ENCODE results near the gene MIX23. TPM values are rescaled to one million over a fixed set of nuclear protein-coding genes. Genes with fewer than 3 reads are reported as not detected.

Gene MIX23
- 31.5 TPM in 2 replicates for polyA plus RNA-seq (2013)

- no peaks in the 10 kb centered on the region for H3K9me3 ChIP-seq (ENCODE audit: insufficient read depth, low read depth, low read length)
- no peak within 1 kb of the TSS for H2AK5ac ChIP-seq (ENCODE audit: low read length)
- no peaks in the 10 kb centered on the region for H3K27me3 ChIP-seq (ENCODE audit: insufficient read depth, low read length)
- peak within 1 kb of the TSS; percentile 36 for H2BK120ac ChIP-seq (ENCODE audit: insufficient read depth, low read length, poor library complexity)
- H3K79me2 ChIP-seq (ENCODE audit: control insufficient read depth, insufficient read depth, low read length, poor library complexity), result peaks cover 3% of the 10 kb centered on the region
- H2BK5ac ChIP-seq (ENCODE audit: low read depth, low read length, poor library complexity), result no peak within 1 kb of the TSS
- peak; percentile 80 to 94 for DNase-seq
- peak within 1 kb of the TSS; percentile 45 for H3K14ac ChIP-seq (ENCODE audit: low read length)
- peak within 1 kb of the TSS; percentile 73 for H3K9ac ChIP-seq (ENCODE audit: low read length)
- H4K8ac ChIP-seq (ENCODE audit: low read depth, low read length), result peak within 1 kb of the TSS; percentile 96
- peaks cover 3% of the 10 kb centered on the region for H3K79me1 ChIP-seq (ENCODE audit: low read length)
- peak within 1 kb of the TSS; percentile 48 for H3K27ac ChIP-seq (ENCODE audit: low read depth, low read length)
- peak within 1 kb of the TSS; percentile 81 for H4K12ac ChIP-seq (ENCODE audit: low read depth, low read length)
- peak within 1 kb of the TSS; percentile 93 for H3K4ac ChIP-seq (ENCODE audit: low read depth, low read length)
- H2AFZ ChIP-seq (ENCODE audit: insufficient read depth, low read length, poor library complexity), result peak within 1 kb of the TSS; percentile 93
- peak within 1 kb of the TSS; percentile 16 for H3K18ac ChIP-seq (ENCODE audit: low read length)
- no peak within 1 kb of the TSS for H2BK12ac ChIP-seq (ENCODE audit: low read length)
- peaks cover 0 to 2% of the 10 kb centered on the region in 2 experiments for H3K4me1 ChIP-seq (ENCODE audit: control insufficient read depth in 1 of 2, insufficient read depth in 2 of 2, low read length in 2 of 2)
- peak within 1 kb of the TSS; percentile 92 for H3K4me3 ChIP-seq (ENCODE audit: low read depth, low read length)
- peak within 1 kb of the TSS; percentile 59 for H4K91ac ChIP-seq (ENCODE audit: low read depth, low read length)
- H3K23ac ChIP-seq (ENCODE audit: low read length), result no peak within 1 kb of the TSS
- no peaks in the 10 kb centered on the region for H3K36me3 ChIP-seq (ENCODE audit: control insufficient read depth in 1 of 2, insufficient read depth in 2 of 2, low read length in 2 of 2)
- WGBS (ENCODE audit: extremely low coverage, insufficient coverage, insufficient read length), result no CpG with 5 or more reads among the region's 31 CpGs
- peak within 1 kb of the TSS; percentile 84 for H3K4me2 ChIP-seq (ENCODE audit: low read length)
These were observed at the start of gene MIX23 for GRCh38 chr3:122382888-122383666. Gene MIX23 (minus strand): TSS chr3:122383231. CDS start chr3:122383224, 7 bp downstream.

- no peak overlapping the region for H4K91ac ChIP-seq (ENCODE audit: low read depth, low read length)
- no peak overlapping the region for H2BK120ac ChIP-seq (ENCODE audit: insufficient read depth, low read length, poor library complexity)
- H3K79me1 ChIP-seq (ENCODE audit: low read length), result no peaks in the 10 kb centered on the region
- no peak for DNase-seq
- H3K9ac ChIP-seq (ENCODE audit: low read length), result no peak overlapping the region
- H3K27ac ChIP-seq (ENCODE audit: low read depth, low read length), result no peak overlapping the region
- no peaks in the 10 kb centered on the region for H3K4me1 ChIP-seq (ENCODE audit: control insufficient read depth in 1 of 2, insufficient read depth in 2 of 2, low read length in 2 of 2)
- no peak overlapping the region for H3K4me2 ChIP-seq (ENCODE audit: low read length)
- H3K23ac ChIP-seq (ENCODE audit: low read length), result no peak overlapping the region
- no peak overlapping the region for H2AK5ac ChIP-seq (ENCODE audit: low read length)
- no peak overlapping the region for H3K18ac ChIP-seq (ENCODE audit: low read length)
- H3K14ac ChIP-seq (ENCODE audit: low read length), result no peak overlapping the region
- H3K79me2 ChIP-seq (ENCODE audit: control insufficient read depth, insufficient read depth, low read length, poor library complexity), result no peaks in the 10 kb centered on the region
- no peak overlapping the region for H4K12ac ChIP-seq (ENCODE audit: low read depth, low read length)
- H3K36me3 ChIP-seq (ENCODE audit: control insufficient read depth in 1 of 2, insufficient read depth in 2 of 2, low read length in 2 of 2), result peaks cover 21% of the 10 kb centered on the region in 2 experiments
- WGBS (ENCODE audit: extremely low coverage, insufficient coverage, insufficient read length), result no CpG with 5 or more reads among the region's 2 CpGs
- no peak overlapping the region for H4K8ac ChIP-seq (ENCODE audit: low read depth, low read length)
- H3K4ac ChIP-seq (ENCODE audit: low read depth, low read length), result no peak overlapping the region
- H2BK12ac ChIP-seq (ENCODE audit: low read length), result no peak overlapping the region
- H2AFZ ChIP-seq (ENCODE audit: insufficient read depth, low read length, poor library complexity), result no peak overlapping the region
- H3K9me3 ChIP-seq (ENCODE audit: insufficient read depth, low read depth, low read length), result no peaks in the 10 kb centered on the region
- no peak overlapping the region for H2BK5ac ChIP-seq (ENCODE audit: low read depth, low read length, poor library complexity)
- no peak overlapping the region for H3K4me3 ChIP-seq (ENCODE audit: low read depth, low read length)
- H3K27me3 ChIP-seq (ENCODE audit: insufficient read depth, low read length), result no peaks in the 10 kb centered on the region
These were observed 47.3 kb upstream of the MIX23 start for GRCh38 chr3:122430371-122430770.

DNA sequence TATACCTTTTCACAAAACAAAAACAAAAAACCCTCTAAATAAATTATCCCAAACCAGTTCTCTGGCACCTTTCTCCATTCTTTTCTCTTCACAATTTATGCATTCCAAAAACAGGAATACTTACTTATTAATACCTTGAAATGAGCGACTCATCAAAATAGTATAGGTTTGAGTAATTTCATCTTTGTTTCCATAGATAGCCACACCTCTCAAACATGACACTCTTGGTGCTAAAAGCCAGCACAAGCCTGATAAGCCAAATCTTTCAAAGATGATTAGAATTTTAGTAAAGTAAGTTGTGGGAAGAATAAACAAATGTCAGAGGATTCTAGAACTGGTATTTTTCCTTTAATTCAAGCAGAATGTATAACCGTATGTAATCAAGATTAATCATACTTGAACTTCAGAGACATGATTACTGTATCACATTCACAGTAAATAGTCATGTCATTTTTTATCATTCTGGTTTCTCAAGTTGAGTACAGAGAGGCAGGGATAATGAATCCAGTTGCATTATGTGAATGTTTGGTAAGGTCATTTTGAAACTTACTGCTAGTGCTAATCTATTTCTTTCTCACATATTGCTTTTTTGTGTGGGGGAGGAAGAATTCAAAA, 44.9 kb upstream of the MIX23 start:
- H3K9ac ChIP-seq (ENCODE audit: low read length), result no peak overlapping the region
- no peaks in the 10 kb centered on the region for H3K79me1 ChIP-seq (ENCODE audit: low read length)
- H4K12ac ChIP-seq (ENCODE audit: low read depth, low read length), result no peak overlapping the region
- no peaks in the 10 kb centered on the region for H3K79me2 ChIP-seq (ENCODE audit: control insufficient read depth, insufficient read depth, low read length, poor library complexity)
- H2BK5ac ChIP-seq (ENCODE audit: low read depth, low read length, poor library complexity), result no peak overlapping the region
- no peak overlapping the region for H4K8ac ChIP-seq (ENCODE audit: low read depth, low read length)
- no CpG with 5 or more reads among the region's 2 CpGs for WGBS (ENCODE audit: extremely low coverage, insufficient coverage, insufficient read length)
- no peaks in the 10 kb centered on the region for H3K27me3 ChIP-seq (ENCODE audit: insufficient read depth, low read length)
- H3K36me3 ChIP-seq (ENCODE audit: control insufficient read depth in 1 of 2, insufficient read depth in 2 of 2, low read length in 2 of 2), result peaks cover 18 to 24% of the 10 kb centered on the region in 2 experiments
- no peak overlapping the region for H3K23ac ChIP-seq (ENCODE audit: low read length)
- no peak overlapping the region for H2AK5ac ChIP-seq (ENCODE audit: low read length)
- H3K18ac ChIP-seq (ENCODE audit: low read length), result no peak overlapping the region
- H2BK12ac ChIP-seq (ENCODE audit: low read length), result no peak overlapping the region
- H4K91ac ChIP-seq (ENCODE audit: low read depth, low read length), result no peak overlapping the region
- no peak for DNase-seq
- no peak overlapping the region for H3K4ac ChIP-seq (ENCODE audit: low read depth, low read length)
- H3K4me2 ChIP-seq (ENCODE audit: low read length), result no peak overlapping the region
- H3K4me3 ChIP-seq (ENCODE audit: low read depth, low read length), result no peak overlapping the region
- no peaks in the 10 kb centered on the region for H3K9me3 ChIP-seq (ENCODE audit: insufficient read depth, low read depth, low read length)
- no peaks in the 10 kb centered on the region for H3K4me1 ChIP-seq (ENCODE audit: control insufficient read depth in 1 of 2, insufficient read depth in 2 of 2, low read length in 2 of 2)
- H2AFZ ChIP-seq (ENCODE audit: insufficient read depth, low read length, poor library complexity), result no peak overlapping the region
- no peak overlapping the region for H3K27ac ChIP-seq (ENCODE audit: low read depth, low read length)
- H2BK120ac ChIP-seq (ENCODE audit: insufficient read depth, low read length, poor library complexity), result no peak overlapping the region
- H3K14ac ChIP-seq (ENCODE audit: low read length), result no peak overlapping the region

- H3K14ac ChIP-seq (ENCODE audit: low read length), result no peak overlapping the region
- H3K9me3 ChIP-seq (ENCODE audit: insufficient read depth, low read depth, low read length), result no peaks in the 10 kb centered on the region
- no peak overlapping the region for H3K4me3 ChIP-seq (ENCODE audit: low read depth, low read length)
- peaks cover 3 to 4% of the 10 kb centered on the region in 2 experiments for H3K4me1 ChIP-seq (ENCODE audit: control insufficient read depth in 1 of 2, insufficient read depth in 2 of 2, low read length in 2 of 2)
- H3K27me3 ChIP-seq (ENCODE audit: insufficient read depth, low read length), result no peaks in the 10 kb centered on the region
- H3K23ac ChIP-seq (ENCODE audit: low read length), result no peak overlapping the region
- H2AFZ ChIP-seq (ENCODE audit: insufficient read depth, low read length, poor library complexity), result no peak overlapping the region
- peak; percentile 70 to 90 for DNase-seq
- WGBS (ENCODE audit: extremely low coverage, insufficient coverage, insufficient read length), result no CpG with 5 or more reads among the region's 2 CpGs
- H4K8ac ChIP-seq (ENCODE audit: low read depth, low read length), result no peak overlapping the region
- H4K12ac ChIP-seq (ENCODE audit: low read depth, low read length), result no peak overlapping the region
- no peak overlapping the region for H2BK5ac ChIP-seq (ENCODE audit: low read depth, low read length, poor library complexity)
- H3K79me2 ChIP-seq (ENCODE audit: control insufficient read depth, insufficient read depth, low read length, poor library complexity), result no peaks in the 10 kb centered on the region
- no peak overlapping the region for H3K4me2 ChIP-seq (ENCODE audit: low read length)
- no peak overlapping the region for H3K18ac ChIP-seq (ENCODE audit: low read length)
- H2BK120ac ChIP-seq (ENCODE audit: insufficient read depth, low read length, poor library complexity), result no peak overlapping the region
- H4K91ac ChIP-seq (ENCODE audit: low read depth, low read length), result no peak overlapping the region
- no peak overlapping the region for H2AK5ac ChIP-seq (ENCODE audit: low read length)
- H3K9ac ChIP-seq (ENCODE audit: low read length), result no peak overlapping the region
- H2BK12ac ChIP-seq (ENCODE audit: low read length), result no peak overlapping the region
- H3K27ac ChIP-seq (ENCODE audit: low read depth, low read length), result no peak overlapping the region
- no peak overlapping the region for H3K4ac ChIP-seq (ENCODE audit: low read depth, low read length)
- H3K79me1 ChIP-seq (ENCODE audit: low read length), result no peaks in the 10 kb centered on the region
- H3K36me3 ChIP-seq (ENCODE audit: control insufficient read depth in 1 of 2, insufficient read depth in 2 of 2, low read length in 2 of 2), result peaks cover 5 to 11% of the 10 kb centered on the region in 2 experiments
These were observed 38.8 kb upstream of the MIX23 start for GRCh38 chr3:122421836-122422235.
